Activated T-cell treated with anti-CD3 and anti-CD28 coated beads, Interleukin-2, amount 50 U/mL, for 1 hour (primary cell): Measurements from ENCODE around the gene ZFP92.

Experiments used
- DNase-seq: peaks from one replicate; pipeline ENCODE4 v3.0.0-alpha.2; 2020

The ZFP92 gene

DNA sequence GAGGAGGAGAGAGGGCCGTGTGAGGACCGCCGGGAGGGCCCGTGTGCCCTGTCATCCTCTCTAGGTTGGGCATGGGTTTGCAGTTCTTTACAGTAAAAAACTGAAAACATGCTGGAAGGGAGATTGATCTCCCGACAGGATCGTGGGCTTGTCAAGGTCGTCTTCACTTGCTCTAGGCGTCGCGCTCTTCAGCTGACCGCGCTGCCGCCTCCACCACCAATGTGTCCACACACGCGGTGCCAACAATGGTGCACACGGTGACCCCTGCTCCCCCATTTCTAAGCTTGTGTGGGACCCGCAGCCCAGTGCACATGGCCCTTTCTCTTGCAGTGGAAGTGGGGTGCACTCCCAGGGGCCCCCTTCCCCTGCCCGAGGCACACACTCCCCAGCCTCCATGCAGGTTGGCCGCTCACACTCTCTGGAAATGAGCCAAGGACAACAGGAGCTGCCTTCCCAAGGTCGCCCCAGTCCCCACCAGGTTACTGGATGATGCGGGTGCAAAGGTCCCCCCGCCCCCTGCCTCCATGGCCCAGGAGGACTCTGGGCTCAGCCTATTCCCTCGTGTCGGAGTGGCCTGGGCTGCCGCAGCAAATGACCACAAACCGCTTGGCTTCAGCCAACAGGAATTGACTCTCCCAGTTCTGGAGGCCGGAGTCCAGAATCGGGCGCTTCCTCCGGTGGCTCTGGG lies 1.7 kb upstream of the ZFP92 start:
- no peak for DNase-seq

DNA sequence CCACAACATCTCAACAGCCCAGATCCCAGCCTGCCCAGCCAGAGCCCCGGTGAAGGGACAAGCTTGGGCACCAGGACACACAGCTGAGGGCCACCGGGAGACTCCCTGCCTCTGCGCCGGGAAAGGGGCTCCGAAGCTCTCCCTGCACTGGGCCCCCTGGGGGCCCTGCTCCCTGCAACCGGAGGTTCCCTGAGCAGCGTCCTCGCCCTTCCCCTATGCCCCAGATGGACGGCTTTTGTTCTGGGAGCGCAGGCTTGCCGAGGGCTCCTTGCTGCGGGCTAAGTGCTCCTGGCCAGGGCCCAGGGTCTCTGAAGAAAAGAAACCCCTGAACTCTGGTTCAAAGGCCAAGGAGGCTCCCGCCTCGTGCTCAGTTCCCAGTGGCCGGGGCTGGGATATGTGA lies 899 bp upstream of the ZFP92 start:
- no peak for DNase-seq

- DNase-seq, result no peak
These were observed 401 bp upstream of the ZFP92 start for GRCh38 chrX:153410888-153411254.

- no peak for DNase-seq
These were observed 809 bp downstream of the ZFP92 start for GRCh38 chrX:153411988-153412574.

GRCh38 chrX:153412746-153413720 lies 1.8 kb downstream of the ZFP92 start:
- DNase-seq, result no peak

- no peak for DNase-seq
These were observed 2.5 kb downstream of the ZFP92 start for GRCh38 chrX:153413731-153414130.

- DNase-seq, result no peak
These were observed 3.7 kb downstream of the ZFP92 start for GRCh38 chrX:153414856-153415510.

DNA sequence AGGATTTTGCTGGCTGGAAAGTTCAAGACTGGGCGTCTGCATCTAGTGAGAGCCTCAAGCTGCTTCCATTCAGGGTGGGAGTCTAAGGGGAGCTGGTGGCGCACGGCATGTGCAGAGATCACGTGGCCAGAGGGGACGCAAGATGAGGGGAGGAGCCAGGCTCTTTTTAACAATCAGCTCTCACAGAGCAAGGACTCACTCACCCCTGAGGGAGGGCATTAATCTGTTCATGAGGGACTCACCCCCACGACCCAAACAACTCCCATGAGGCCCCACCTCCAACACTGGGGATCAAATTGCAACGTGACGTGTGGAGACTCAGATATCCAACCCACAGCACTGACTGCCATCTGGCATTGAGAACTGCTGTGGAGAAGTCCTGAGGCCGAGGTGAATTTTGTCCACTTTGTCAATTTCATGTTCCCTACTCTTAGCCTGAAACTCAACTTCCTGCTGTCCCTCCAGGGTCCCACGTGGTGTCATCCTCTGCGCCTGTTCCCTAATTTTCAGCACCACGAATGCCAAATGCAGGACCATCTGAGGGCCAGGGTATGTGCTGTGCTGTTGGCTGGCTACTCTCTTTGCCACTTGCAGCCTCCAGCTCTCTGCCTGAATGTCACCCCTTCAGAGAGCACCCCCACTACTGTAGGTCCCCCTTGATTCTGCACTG lies 5.6 kb downstream of the ZFP92 start:
- DNase-seq, result no peak

- DNase-seq, result no peak
These were observed 6.4 kb downstream of the ZFP92 start for GRCh38 chrX:153417637-153418036.

- DNase-seq, result no peak
These were observed 9.8 kb downstream of the ZFP92 start for GRCh38 chrX:153420851-153421599.

GRCh38 chrX:153421856-153422255 lies 10.6 kb downstream of the ZFP92 start:
- DNase-seq, result no peak

GRCh38 chrX:153423652-153424051 lies 12.4 kb downstream of the ZFP92 start:
- no peak for DNase-seq

- DNase-seq, result no peak
These were observed 14.9 kb downstream of the ZFP92 start for GRCh38 chrX:153426204-153426603.

GRCh38 chrX:153430796-153431195 lies 19.5 kb downstream of the ZFP92 start:
- DNase-seq, result no peak

DNA sequence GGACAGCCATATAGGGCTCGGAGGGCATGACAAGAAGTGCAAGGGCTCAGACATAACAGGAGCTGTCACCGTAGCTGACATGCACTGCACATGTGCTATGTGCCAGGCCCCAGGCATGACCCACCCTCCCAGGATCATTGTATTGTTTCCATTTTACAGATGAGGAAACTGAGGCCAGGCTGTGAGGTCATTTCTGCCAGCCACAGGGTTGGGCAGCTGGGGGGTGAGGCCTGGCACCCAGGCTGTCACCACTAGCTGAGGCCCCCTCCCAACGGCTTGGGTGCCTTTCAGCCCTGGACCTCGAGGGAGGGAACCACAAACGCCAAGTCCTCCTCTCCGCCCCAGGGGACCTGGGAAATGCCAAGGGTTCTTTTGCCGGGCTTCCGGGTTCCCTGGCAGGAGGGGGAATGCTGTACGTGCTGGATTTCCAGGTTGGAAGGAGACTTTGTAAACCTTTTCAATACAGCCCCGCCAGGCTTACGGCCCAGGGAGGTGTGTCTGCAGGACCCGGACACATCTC lies 21.9 kb downstream of the ZFP92 start:
- no peak for DNase-seq

- no peak for DNase-seq
These were observed 22.6 kb downstream of the ZFP92 start for GRCh38 chrX:153433781-153434285.

GRCh38 chrX:153434801-153435200 lies 23.5 kb downstream of the ZFP92 start:
- no peak for DNase-seq

DNA sequence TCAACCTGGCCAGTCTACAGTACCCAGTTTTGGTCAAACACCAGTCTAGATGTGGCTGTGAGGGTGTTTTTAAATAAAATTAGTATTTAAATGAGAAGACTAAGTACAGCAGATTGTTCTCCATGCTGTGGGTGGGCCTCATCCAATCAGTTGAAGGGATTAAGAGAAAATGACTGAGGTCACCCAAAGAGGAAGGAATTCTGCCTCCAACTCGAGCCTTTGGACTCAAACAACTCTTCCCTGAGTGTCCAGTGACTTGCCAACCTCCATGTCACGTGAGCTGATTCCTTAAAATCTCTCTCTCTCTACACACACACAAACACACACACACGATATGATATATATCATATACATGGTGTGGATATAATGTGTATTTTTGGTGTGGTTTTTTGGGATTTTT lies 24.6 kb downstream of the ZFP92 start:
- no peak for DNase-seq

DNA sequence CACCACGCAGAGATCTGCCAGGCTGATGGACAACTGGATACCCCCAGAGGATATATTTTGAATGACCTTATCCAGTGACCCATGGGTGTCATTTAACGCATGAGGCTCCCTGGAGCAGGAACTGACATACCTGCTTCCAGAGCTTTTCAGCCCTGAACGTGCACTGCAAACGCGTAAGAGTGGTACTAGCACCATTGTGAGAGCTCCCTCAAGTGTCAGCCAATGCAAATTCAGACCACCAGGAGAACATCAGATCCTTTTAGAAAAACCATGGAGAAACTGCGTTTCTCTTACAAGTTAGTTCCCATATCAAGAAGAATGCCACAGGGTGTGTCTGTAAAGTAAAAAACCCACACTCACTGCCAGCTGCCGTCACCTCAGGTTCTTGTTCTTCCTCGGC lies 27.3 kb downstream of the ZFP92 start:
- no peak for DNase-seq

DNA sequence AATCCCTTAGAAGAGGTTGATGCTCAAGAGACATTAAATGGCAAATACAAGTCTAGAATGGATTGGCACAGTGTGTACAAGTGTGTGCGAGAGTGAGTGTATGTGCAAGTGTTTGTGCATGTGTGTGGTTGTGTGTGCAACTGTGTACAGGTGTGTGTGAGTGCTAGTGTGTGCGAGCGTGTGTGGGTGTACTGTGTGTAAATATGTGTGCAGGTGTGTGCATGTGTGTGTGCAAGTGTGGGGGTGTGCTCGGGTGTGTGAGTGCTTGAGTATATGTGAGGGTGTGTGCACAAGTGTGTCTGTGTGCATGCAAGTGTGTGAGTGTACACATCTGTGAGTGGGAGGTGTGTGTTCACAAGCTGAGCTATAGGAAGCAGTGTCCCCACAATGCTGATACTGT lies 28.7 kb downstream of the ZFP92 start:
- DNase-seq, result no peak

DNA sequence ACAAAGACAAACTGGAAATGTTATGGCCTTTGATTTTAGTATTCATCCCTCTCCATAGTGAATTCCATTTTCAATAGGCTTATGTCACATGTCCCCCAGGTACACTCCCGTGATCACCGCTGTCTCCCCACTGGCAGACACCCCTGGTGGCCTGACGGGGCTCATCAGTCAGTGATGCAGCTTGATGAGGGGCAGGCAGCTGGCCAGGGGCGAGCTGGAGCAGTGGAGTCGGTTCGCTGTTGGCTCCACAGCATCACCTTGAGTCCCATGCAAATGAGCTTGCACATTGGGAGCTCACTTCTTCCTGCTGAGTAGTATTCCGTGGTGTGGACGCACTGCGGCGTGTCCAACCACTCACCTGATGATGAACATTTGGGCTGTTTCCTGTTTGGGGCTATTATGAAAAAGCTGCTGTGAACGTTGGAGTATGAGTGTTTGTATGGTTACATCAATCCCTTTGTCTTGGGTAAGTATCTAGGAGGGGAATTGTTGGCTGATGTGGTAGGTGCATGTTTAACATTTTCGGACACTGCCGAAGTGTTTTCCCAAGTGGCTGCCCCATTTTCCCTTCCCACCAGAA lies 29.4 kb downstream of the ZFP92 start:
- DNase-seq, result no peak
